GM21528 (cell line): ENCODE measurements around the gene NRL.
"Not testable (repeated sequence)": the region's sequence is repeated elsewhere in the genome, so short reads cannot be mapped to it uniquely, and the experiment has no call there.

Source experiments
- ATAC-seq: cut with Tn5 transposase; IDR thresholded peaks from one replicate; pipeline ENCODE4 v1.9.1; 2021; ENCODE audit warnings: mild to moderate bottlenecking, moderate library complexity; ENCODE audit not compliant: unreplicated experiment, low FRiP score

NRL gene

DNA sequence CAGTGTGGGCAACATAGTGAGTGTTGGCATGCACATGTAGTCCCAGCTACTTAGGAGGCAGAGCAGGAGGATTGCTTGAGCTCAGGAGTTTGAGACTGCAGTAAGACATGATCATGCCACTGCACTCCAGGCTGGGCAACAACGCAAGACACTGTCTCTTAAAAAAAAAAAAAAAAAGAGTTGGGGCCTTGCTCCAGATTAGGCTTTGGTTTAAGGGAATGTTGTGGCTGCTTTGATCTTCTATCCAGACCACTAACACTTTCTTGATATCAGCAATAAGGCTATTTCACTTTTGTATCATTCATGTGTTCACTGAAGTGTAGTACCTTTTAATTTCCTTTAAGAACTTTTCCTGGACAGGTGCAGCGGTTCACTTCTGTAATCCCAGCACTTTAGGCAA lies 12.9 kb upstream of the NRL start:
- no peak for ATAC-seq

DNA sequence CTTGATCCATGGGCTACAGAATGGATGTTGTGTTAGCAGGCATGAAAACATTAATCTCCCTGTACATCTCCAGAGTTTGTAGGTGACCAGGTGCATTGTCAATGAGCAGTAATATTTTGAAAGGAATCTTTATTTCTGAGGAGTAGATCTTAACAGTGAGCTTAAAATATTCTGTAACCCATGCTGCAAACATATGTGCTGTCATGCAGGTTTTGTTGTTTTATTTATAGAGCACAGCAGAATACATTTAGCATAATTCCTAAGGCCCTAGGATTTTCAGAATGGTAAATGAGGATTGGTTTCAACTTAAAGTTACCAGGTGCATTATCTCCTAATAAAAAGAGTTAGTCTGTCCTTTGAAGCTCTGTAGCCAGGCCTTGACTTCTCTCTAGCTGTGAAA lies 12.2 kb upstream of the NRL start:
- no peak for ATAC-seq

DNA sequence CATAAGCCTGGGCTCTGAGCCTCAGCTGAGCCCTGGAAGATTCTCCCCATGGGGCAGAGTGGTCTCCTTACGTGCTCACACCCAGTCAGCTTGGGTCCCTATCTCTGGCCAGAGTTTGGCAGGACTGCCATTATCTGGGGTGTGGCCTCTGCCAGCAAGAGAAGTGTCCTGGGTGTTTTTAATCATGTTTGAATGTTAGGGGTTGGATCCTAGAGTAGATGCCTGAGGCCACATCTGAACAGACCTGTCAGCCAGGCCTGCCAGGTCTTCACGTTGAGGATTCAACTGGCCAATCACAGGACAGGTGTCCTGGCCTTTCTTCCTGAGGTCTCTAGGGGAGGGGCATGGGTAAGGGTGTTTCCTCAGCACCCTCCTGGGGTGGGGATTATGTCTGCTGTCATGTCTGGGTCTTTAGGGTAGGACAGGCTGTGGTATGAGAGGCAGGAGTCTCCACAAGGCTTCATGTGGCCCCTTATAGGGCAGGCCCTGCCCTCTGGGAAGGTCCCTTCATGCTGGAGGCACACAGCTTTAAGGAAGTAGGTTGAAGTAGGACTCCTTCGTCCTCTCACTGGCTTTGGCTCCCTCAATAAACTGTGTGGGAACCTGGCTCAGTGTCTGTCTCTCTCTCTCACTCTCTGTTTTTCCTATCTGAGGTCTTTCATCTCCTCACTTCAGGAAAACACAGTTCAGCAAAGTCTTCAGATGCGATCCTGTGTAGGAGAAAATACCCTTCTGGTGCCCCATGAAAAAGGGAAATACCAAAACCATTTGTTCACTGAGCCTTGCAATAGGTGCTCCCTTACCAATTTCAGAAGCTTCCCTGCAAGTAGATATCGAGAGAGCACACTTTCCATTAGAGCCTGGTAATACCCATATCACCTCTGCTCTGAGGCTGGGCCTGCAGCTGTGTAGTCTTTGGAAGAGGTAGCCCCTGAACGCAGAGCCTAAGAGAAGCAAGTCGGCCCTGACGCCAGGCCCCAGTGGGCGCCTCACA lies 9.0 kb upstream of the NRL start:
- ATAC-seq: no peak

DNA sequence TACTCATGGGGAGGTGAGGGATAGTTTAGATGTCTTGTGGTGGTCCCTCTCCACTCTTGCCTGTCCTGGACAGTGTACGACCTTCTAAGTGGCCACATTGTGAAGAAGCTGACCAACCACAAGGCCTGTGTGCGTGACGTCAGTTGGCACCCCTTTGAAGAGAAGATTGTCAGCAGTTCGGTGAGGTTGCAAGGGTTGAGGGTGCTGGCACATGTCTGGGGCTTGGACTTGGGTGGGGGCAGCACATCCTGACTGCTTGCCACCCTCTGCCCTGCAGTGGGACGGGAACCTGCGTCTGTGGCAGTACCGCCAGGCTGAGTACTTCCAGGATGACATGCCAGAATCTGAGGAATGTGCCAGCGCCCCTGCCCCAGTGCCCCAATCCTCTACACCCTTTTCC lies 8.1 kb upstream of the NRL start:
- ATAC-seq: no peak

DNA sequence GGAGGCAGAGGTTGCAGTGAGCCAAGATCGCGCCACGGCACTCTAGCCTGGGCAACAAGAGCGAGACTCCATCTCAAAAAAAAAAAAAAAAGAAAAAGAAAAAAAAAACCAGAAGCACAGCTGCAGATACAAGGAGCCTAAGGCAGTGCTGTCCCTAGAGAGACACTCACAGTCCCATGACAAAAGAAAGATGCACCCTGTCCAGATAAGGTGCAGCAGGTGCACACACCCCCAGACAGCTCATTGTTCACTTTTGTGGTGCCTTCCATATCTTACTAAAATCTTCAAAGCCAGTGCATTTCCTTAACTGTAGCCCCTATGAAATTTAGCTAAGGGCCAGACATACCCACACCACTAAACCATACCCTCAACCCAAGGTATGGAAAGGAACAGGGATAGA lies 7.7 kb upstream of the NRL start:
- ATAC-seq: no peak

DNA sequence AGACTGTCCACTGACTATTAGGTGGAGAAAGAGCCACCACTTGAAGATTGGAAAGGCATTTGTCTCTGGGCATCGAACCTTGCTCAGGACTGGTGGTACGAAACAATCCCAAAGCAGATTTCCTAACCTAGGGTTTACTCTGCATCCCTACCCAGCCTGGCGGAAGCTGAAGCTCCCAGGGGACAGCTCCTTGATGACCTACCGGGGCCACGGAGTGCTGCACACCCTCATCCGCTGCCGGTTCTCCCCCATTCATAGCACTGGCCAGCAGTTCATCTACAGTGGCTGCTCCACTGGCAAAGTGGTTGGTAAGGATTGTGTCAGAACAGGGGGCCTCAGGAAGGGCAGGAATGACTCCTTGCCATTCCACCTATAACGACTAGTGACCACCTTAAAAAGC lies 6.5 kb upstream of the NRL start:
- ATAC-seq: no peak

DNA sequence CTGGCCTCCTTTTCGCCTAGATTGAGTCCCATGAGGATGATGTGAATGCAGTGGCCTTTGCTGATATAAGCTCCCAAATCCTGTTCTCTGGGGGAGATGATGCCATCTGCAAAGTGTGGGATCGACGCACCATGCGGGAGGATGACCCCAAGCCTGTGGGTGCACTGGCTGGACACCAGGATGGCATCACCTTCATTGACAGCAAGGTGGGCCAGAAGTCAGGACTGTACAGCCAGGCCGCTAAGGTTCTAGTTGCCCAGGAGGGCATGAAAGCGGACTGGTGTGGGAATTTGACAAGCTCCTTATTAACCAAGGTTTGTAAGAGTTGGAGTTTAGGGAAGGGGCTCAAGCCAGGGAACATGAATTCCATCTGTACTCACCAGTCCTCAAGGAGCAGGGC lies 4.9 kb upstream of the NRL start:
- ATAC-seq: no peak

DNA sequence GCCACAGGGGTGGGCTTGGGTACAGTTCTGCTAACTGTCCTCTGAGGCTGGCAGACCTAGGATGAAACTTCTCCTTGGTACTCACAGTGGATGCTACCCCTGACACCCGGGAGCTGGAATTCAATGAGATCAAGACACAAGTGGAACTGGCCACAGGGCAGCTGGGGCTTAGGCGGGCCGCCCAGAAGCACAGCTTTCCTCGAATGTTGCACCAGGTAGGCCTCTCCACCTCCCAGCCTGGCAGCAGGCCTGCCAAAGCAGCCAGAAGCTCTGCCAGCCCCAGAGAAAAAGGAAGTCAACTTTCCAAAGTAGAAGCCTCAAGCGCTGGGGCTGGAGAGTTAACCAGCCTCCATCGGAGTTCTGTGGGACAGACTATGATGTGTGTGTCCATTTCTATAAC lies 2.4 kb upstream of the NRL start:
- no peak for ATAC-seq

DNA sequence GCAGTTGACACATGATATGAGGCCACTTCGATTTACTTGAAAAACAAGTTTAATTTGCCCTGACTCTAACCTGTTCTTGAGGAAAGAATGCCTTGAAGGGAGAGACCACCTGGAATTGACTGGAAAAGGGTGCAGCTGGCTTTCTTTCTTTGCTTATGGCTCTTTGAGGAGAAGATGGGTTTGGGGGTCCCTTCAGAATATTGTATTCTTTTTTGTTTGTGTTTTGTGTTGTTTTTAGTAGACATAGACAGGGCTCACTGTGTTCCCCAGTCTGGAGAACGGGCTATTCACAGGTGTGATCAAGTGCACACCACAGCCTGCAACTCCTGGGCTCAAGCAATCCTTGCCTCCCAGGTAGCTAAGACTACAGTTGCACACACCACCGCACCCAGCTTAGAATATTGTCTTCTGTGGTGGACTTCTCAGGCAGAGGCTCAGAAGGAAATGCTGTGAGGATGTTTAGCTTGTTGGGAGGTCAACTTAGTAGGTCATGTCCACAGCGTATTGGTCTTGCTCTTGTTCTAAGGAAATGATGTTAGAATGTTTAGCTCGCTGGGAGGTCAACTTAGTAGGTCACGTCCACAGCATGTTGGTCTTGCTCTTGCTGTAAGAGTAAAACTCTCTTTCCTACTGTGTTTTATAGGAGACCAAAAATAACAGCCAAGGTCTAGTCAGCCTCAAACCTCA lies 1.5 kb upstream of the NRL start:
- ATAC-seq: no peak

DNA sequence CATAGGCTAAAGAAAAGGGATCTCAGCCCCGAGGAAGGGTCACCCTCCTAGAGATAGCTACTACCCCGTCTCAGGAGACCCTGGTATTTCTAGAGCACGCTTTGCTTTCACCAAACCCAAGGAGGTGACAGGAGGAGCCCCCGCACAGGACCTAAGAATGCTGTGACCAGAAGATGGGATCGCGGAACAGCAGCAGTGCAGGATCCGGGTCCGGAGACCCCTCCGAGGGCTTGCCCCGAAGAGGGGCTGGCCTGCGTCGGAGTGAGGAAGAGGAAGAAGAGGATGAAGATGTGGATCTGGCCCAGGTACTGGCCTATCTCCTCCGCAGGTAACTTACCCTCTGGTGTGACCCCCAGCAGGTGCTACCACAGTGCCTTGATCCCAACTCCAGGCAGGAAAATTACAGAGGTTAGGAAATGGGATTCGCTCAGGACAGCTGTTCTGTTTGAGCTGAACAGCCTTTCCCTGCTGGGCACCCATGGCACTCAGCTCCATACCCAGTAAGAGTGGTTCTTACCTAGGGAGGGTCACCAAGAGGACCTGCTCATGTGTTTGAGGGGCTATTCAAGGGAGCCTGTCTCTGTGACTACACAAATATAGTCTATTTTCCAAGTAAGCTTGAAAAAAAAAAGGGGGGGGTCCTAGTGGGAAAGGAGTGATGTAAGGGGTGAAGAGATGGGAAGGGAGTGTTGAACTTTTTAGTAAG lies 826 bp upstream of the NRL start:
- ATAC-seq: no peak

DNA sequence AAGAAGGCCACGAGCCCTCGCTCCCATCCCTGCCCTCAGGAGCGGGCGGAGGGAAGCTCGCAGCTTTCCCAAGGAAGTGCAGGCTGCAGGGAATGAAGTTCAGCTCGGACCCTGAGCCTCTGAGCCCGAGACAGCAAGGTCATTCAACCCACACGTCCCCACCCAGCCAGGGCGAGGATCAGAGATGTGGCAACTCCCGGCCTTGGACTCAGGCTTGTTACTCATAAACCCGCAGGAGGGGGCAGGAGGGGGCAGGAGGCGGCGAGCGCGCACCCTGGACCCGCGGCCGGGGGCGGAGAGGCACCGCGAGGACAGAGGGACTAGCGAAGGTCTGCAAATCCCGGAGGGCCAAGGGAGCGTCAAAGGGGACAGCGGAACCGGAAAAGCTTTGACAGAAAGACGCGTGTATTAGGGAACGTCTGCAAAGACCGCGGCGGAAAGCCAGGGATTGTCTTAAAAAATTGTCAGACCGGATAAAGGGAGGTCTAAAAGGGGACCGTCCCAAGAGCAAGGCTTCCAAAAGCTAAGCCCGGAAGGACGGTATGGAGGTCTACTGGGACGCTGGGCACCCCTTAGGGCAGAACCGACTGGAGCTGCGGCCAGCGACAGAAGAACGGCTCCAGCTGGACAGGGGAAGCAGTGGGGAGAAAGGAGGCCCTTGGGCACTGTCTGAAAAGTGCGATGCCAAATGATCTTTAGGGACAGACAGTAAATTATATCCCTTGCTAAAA lies 783 bp downstream of the NRL start:
- ATAC-seq: peak; percentile 39

DNA sequence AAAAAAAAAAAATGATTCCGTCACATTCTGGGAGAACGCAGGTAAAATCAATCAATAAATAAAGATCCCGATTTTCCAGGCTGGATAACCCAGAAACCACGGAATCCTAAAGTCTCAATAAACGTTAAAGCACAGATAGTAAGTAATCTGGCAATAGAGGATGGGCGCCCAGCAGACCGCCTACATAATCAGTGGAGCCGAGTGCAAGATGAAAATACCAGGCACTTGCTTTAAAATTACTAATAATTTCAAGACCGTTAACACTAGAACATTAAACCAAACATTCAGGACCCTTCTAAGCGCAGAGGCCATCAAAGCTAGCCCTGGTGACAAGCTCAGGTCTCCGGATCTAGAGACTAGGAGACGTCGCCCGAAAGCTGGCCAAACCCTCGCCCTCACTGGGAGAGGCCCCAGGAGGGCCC lies 1.4 kb downstream of the NRL start:
- no peak for ATAC-seq

DNA sequence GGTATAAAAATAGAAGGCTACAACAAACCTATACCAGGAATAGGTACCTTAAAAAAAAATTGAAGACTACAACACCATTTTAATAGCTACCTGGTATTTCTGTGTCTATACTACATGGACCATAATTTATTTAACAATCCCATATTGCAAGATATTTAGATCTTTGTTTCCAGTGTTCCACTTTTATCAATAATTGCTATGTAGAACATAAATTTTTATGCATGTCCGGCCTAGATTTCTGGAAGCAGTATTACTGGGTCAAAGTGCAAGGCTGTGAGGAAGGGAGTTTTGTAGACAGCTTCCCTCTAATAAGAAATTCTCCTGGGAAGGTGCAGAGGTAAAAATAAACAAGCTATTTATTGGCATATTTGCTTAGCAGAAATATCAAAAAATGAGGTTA lies 4.2 kb downstream of the NRL start:
- ATAC-seq: no peak

DNA sequence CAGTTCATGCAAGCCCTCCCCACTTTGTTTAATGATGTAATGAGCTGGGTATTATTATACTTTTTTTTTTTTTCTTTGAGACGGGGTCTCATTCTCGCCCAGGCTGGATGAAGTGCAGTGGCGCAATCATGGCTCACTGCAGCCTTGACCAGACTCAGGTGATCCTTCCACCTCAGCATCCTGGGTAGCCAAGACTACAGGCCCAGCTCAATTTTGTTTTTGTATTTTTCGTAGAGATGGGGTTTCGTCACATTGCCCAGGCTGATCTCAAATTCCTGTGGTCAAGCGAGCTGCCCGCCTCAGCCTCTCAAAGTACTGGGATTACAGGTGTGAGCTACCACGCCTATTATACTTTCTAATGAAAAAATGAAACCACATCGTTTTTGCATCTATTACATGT lies 4.7 kb downstream of the NRL start:
- no peak for ATAC-seq

DNA sequence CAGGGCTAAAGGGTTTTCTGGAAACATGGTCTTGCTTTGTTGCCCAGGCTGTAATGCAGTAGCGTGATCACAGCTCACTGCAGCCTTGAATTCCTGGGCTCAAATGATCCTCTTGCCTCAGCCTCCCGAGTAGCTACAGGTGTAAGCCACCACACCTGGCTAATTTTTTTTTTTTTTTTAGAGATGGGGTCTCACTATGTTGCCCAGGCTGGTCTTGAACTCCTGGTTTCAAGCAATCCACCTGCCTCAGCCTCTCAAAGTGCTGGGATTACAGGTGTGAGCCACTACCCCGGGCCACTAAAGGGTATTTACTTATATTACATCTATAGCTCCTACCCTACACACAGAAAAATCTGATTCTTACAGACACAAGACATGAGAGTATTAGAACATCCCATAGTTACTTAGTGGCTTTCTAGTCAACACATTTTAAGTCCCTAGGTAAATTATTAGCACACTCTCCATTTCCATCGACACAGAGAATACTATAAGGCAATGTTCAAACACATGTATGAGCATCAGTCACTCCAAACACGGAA lies 6.3 kb downstream of the NRL start:
- peak; percentile 18 for ATAC-seq

DNA sequence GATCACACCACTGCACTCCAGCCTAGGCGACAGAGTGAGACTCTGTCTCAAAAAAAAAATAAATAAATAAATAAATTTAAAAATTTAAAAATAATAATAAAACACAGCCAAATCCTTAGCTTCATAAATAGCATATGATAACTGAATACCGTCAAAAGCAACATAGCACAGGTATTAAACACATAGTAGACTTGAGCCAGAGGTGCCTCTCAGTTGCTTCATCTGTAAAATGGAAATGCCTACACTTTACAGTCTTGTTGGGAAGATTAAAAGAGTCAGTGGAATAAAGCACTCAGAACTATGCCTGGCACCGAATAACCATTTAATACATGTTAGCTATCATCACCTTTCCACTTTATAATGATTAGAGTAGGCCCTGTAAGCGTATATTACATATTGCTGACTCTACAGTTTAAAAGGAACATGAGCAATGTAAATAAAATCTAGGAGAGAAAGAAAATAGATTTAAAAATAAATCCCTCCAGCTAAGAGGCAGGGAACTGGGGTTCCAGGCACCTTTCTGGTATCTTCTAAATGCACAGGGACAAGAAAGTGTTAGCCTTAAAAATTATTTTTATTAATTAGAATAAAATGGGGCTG lies 8.0 kb downstream of the NRL start:
- no peak for ATAC-seq

DNA sequence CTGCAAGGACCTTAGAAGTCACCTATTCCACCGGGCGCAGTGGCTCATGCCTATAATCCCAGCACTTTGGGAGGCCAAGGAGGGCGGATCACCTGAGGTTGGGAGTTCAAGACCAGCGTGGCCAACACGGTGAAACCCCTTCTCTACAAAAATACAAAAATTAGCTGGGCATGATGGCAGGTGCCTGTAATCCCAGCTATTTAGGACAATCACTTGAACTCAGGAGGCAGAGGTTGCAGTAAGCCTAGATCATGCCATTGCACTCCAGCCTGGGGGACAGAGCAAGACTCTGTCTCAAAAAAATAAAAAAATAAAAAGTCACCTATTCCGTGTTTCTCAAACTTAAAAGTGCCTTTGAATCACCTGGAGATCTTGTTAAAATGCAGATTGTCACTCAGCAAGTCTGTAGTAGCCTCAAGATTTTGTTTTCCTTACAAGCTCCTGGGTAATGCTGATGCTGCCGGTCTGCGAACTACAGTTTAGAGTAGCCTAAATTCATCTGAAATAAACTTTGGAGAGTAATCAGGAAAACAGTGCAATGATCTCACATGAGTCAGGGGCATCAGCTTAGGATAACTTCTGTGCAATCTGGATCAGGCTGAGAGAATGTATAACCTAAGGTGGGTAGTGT lies 9.0 kb downstream of the NRL start:
- ATAC-seq: not testable (repeated sequence)

DNA sequence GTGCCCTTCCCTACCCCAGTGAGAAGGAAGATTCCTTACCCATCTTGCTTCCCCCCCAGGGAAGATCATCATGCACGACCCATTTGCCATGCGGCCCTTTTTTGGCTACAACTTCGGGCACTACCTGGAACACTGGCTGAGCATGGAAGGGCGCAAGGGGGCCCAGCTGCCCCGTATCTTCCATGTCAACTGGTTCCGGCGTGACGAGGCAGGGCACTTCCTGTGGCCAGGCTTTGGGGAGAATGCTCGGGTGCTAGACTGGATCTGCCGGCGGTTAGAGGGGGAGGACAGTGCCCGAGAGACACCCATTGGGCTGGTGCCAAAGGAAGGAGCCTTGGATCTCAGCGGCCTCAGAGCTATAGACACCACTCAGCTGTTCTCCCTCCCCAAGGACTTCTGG lies 11.3 kb downstream of the NRL start:
- ATAC-seq: no peak

DNA sequence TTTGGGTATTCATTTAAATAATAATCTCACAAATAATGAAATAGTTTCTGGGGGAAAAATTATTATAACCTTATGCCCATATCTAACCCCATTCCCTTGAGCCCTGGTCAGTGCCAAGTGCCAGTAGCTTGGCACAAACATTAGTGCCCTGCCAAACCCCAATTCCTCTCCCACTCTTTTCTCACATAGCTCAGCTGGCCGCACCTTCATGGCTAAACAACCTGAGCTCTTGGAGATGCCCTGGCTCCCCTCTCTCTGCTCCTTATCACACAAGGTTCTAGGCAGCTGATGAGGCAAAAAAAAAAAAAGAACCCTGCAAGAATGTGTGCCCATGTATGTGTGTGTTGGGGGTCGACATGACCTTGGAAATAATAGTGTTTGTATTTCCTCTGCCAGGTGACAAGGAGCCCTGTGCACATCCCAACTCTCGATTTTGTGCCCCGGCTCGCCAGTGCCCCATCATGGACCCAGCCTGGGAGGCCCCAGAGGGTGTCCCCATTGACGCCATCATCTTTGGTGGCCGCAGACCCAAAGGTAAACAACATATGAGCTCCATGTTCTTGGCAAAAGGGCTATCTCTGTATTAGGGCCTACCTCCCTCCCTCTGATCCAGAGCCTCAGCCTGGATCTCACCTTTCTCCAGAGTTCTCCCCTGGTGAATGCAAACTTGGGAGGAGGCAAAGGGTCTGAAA lies 12.2 kb downstream of the NRL start:
- no peak for ATAC-seq
